Activated T-cell treated with anti-CD3 and anti-CD28 coated beads, Interleukin-2, amount 50 U/mL, for 4 hours (primary cell): ENCODE results near the gene PDE4A. TPM values are rescaled to one million over a fixed set of nuclear protein-coding genes. Genes with fewer than 3 reads are reported as not detected.

Experiments used
- ATAC-seq, 2 donors: fragments of 200-7000 bp; cut with Tn5 transposase; one replicate each; pipeline ENCODE4 v1.10.0; 2021
- DNase-seq: peaks from one replicate; pipeline ENCODE4 v3.0.0-alpha.2; 2020
- H3K27me3 Mint-ChIP-seq: one replicate; pipeline ENCODE4 v1.8.0; 2021; ENCODE audit warnings: low read depth, mixed read lengths
- H3K36me3 Mint-ChIP-seq: one replicate; pipeline ENCODE4 v1.8.0; 2022; ENCODE audit warnings: mixed read lengths; ENCODE audit not compliant: insufficient read depth
- H3K4me1 Mint-ChIP-seq: one replicate; pipeline ENCODE4 v1.8.0; 2021; ENCODE audit warnings: low read depth, mixed read lengths
- H3K4me3 Mint-ChIP-seq: one replicate; pipeline ENCODE4 v1.8.0; 2021; ENCODE audit warnings: mild to moderate bottlenecking, moderate library complexity, mixed read lengths
- H3K9me3 Mint-ChIP-seq: one replicate; pipeline ENCODE4 v1.8.0; 2021; ENCODE audit warnings: mixed read lengths
- total RNA-seq, 3 donors: library from RNA; stranded (reverse); gene quantifications; one replicate each; pipeline ENCODE4 v1.2.1, GENCODE V29; 2021

The PDE4A gene
- total RNA-seq, 3 donors from 2014 or later = 4.0 to 4.8 (median 4.2) TPM

DNA sequence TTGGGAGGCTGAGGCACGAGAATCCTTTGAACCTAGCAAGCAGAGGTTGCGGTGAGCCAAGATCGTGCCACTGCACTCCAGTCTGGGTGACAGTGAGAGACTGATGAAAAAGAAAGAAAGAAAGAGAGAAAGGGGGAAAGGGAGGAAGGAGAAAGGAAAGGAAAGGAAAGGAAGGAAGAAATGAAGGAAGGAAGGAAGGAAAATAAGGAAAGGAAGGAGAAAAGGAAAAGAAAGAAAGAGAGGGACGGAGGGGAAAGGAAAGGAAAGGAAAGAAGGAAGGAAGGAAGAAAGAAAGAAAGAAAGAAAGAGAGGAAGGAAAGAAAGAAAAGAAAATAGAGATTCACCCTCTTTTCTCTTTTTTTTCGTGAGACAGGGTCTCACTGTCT lies 8.7 kb downstream of the PDE4A start:
- DNase-seq = no peak
- Mint-ChIP-seq H3K9me3 (no peaks in the 10 kb centered on the region), H3K4me1 (peaks cover 71% of the 10 kb centered on the region), H3K4me3 (no peak overlapping the region), H3K27me3 (peaks cover 34% of the 10 kb centered on the region), H3K36me3 (no peaks in the 10 kb centered on the region)
- no peak for ATAC-seq

DNA sequence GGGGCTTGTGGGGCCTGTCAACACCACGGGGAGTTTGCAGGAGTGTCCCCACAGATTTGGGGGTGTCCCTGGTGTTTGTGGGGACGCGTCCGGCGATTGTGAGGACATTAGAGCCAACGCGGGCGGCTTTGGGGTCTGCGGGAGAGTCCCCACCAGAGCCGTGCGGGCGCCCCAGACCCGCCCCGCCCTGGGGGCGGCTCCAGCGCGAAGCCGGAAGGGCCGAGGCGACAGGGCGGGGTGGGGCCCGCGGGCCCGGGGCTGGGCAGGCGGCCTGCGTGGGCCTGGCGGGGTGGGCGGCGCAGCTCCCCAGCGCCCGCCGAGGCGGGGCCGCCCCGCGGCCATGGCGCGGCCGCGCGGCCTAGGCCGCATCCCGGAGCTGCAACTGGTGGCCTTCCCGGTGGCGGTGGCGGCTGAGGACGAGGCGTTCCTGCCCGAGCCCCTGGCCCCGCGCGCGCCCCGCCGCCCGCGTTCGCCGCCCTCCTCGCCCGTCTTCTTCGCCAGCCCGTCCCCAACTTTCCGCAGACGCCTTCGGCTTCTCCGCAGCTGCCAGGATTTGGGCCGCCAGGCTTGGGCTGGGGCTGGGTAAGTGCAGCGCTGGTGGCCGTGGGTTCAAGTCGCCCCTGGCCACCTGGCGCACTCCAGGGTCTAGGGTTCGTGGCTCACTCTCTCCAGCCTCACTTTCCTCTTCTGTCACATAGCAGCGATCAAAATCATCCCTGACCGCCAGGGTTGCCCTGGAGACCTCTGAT lies 10.3 kb downstream of the PDE4A start:
- peak overlapping the region; percentile 82 for H3K4me3 Mint-ChIP-seq
- H3K27me3 Mint-ChIP-seq = peaks cover 27% of the 10 kb centered on the region
- ATAC-seq (no peak), DNase-seq (no peak)
- H3K36me3 Mint-ChIP-seq = no peaks in the 10 kb centered on the region
- no peaks in the 10 kb centered on the region for H3K9me3 Mint-ChIP-seq
- peaks cover 58% of the 10 kb centered on the region for H3K4me1 Mint-ChIP-seq

DNA sequence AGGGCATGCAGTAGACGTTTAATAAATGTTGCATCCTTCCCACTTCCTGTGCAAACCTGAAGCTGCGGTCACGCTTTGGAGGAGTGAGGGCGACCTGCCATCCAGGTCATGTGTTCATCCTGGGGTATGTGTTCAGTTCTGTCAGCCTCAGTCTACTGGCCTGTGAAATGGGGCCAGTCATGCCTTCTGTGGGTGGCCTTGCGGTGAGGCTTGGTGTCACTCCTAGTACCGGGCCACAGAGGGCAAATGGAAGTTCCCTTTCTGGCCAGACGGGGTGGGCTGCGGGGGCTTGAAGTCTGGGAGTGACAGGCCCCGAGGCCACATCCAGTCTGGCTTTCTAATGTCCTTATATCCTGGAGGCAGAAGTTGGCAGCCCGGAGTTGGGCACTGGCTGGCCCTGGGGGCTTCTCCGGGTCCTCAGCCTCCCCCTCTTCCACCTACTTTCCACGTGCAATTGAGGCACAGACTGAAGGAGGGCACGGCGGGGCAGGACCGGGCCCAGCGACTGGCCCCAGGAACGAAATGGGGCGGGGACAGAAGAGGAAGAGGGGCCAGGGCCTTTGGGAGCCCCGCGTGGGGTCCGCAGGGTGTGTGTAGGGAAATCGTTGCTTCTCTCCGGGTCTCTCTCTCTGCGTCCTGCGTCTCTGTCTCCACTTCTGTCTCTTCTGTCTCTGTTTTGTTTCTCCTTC lies 11.1 kb downstream of the PDE4A start:
- H3K36me3 Mint-ChIP-seq = no peaks in the 10 kb centered on the region
- H3K4me1 Mint-ChIP-seq = peaks cover 54% of the 10 kb centered on the region
- no peaks in the 10 kb centered on the region for H3K9me3 Mint-ChIP-seq
- peak overlapping the region; percentile 82 for H3K4me3 Mint-ChIP-seq
- DNase-seq = no peak
- peaks cover 27% of the 10 kb centered on the region for H3K27me3 Mint-ChIP-seq
- peak in 1 of 2 donors; percentile 8 for ATAC-seq

DNA sequence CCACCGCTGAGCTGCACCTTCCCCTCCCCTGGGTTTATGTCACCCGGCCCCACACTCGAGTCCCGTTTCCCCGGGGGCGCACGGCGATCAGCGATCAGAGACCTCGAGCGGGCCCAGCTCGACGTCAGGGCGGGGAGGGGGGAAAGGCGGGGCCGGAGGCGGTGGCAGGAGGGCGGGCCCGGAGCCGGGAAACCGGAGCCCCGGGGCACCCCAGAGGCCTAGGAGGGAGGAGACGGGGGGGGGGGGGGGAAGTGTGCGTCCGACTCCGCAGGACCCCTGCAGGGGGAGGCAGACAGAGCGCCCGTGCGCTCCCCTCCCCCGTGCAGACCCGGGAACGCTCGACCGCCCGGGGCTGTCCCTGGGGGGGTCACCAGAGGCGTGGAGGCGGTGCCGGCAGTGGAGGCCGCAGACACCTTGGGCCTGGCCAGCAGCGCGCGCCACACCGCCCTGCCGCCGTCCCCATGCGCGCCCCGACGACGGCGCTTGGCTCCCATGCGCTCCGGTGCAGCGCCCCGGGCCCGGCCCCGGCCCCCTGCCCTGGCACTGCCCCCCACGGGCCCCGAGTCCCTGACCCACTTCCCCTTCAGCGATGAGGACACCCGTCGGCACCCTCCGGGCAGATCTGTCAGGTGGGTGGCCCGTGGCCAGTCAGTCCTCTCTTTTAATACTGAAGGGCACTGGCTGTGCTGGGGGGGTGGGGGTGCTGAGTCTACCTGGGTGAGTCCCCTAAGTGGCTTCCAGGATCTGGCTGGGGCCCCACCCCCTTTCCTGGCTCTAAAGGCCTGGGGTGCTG lies 11.8 kb downstream of the PDE4A start:
- peak; percentile 58 for DNase-seq
- Mint-ChIP-seq H3K4me1 (peaks cover 52% of the 10 kb centered on the region), H3K27me3 (peaks cover 27% of the 10 kb centered on the region), H3K9me3 (no peaks in the 10 kb centered on the region), H3K4me3 (peak overlapping the region; percentile 82), H3K36me3 (no peaks in the 10 kb centered on the region)
- peak; percentile 49 to 63 for ATAC-seq

DNA sequence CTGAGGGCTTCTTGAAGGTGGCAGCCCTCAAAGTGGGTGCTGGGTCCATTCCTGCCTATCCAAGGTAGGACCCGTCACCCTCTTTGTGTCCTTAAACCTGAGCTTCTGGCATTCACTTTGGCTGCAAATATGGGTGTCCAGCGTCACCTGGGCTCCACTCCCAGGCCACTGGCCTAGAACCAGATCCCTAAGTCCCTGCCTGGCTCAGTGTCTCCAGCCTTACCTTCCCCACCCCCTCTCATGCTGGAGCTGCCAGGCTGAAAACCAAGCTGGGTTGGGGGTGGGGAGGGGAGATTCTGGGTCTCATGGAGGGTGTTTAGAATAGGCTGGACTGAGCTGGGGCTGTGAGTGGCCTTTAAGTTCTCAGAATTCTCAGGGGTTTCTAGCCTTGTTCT lies 12.4 kb downstream of the PDE4A start:
- H3K27me3 Mint-ChIP-seq = peaks cover 27% of the 10 kb centered on the region
- no peak for ATAC-seq
- H3K9me3 Mint-ChIP-seq = no peaks in the 10 kb centered on the region
- peak overlapping the region; percentile 38 for H3K4me3 Mint-ChIP-seq
- no peaks in the 10 kb centered on the region for H3K36me3 Mint-ChIP-seq
- peaks cover 46% of the 10 kb centered on the region for H3K4me1 Mint-ChIP-seq
- DNase-seq = no peak

DNA sequence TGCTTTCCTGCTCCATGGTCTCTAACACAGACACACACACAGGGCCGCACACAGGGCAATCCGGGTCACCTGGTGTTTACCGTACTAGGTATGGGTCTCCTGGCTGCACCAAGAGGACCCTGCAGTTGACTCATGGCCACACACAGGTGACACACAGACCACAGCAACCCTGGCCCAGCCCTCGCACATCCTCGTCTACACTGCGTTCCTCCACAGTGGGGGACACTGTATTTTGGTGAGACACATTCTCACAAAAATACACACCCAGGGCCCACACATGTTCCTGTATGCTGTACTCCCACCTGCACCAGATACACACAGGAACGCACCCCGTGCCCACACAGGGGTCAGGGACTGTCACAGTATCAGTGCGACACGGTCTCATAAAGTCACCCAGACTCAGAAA lies 12.8 kb downstream of the PDE4A start:
- H3K4me3 Mint-ChIP-seq = peak overlapping the region; percentile 38
- H3K4me1 Mint-ChIP-seq = peaks cover 42% of the 10 kb centered on the region
- ATAC-seq = peak in 1 of 2 donors; percentile 18
- no peaks in the 10 kb centered on the region for H3K9me3 Mint-ChIP-seq
- peaks cover 26% of the 10 kb centered on the region for H3K27me3 Mint-ChIP-seq
- no peak for DNase-seq
- H3K36me3 Mint-ChIP-seq = no peaks in the 10 kb centered on the region

DNA sequence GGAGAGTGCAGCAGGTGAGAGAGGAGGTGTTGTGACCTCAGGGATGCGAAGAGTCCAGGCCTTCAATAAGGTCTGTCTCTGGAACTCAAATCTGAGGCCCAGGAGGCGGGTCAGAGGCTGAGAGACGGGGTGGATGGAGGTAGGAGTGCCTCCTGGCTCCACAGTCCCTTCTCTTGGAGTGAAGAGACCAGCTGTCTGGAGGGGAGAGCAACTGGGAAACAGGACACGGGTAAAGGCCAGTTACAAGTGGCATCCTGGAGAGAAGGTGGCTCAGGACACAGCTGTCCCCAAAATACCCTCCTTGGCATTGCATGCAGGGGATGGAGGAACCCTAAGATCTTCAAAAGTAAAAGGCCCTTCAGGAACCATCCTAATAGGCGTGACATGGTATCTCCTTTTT lies 19.2 kb downstream of the PDE4A start:
- Mint-ChIP-seq H3K36me3 (no peaks in the 10 kb centered on the region), H3K4me3 (no peak overlapping the region), H3K27me3 (no peaks in the 10 kb centered on the region), H3K9me3 (no peaks in the 10 kb centered on the region), H3K4me1 (no peaks in the 10 kb centered on the region)
- DNase-seq = no peak
- no peak for ATAC-seq

DNA sequence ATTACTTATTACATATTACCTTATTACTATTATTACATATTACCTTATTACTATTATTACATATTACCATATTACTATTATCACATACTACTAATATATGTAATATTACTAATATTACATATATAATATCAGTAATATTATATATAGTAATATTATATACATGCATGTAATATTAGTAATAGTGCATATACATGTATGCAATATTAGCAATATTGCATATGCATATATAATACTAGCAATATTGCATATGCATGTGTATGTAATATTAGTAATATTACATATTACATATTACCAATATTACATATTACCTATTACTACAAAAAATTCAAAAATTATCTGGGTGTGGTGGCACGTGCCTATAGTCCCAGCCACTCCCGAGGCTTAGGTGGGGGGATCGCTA lies 22.4 kb downstream of the PDE4A start:
- H3K4me1 Mint-ChIP-seq = no peaks in the 10 kb centered on the region
- no peaks in the 10 kb centered on the region for H3K27me3 Mint-ChIP-seq
- peaks cover 1% of the 10 kb centered on the region for H3K36me3 Mint-ChIP-seq
- DNase-seq (no peak), ATAC-seq (no peak)
- H3K9me3 Mint-ChIP-seq = no peaks in the 10 kb centered on the region
- no peak overlapping the region for H3K4me3 Mint-ChIP-seq

DNA sequence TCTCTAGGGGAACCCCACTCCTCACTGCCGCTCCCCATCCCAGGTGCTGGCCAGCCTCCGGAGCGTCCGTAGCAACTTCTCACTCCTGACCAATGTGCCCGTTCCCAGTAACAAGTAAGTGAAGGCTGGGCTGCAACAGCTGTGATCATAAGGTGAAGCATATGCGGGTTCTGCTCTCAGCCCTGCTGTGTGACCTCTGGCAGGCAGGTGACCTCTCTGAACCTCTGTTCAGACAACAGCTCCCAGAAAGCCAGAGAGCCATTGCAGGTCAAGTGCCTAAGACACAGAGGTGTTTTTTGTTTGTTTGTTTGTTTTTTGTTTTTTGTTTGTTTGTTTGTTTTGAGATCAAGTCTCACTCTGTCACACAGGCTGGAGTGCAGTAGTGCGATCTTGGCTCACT lies 28.7 kb downstream of the PDE4A start:
- DNase-seq (no peak), ATAC-seq (no peak)

DNA sequence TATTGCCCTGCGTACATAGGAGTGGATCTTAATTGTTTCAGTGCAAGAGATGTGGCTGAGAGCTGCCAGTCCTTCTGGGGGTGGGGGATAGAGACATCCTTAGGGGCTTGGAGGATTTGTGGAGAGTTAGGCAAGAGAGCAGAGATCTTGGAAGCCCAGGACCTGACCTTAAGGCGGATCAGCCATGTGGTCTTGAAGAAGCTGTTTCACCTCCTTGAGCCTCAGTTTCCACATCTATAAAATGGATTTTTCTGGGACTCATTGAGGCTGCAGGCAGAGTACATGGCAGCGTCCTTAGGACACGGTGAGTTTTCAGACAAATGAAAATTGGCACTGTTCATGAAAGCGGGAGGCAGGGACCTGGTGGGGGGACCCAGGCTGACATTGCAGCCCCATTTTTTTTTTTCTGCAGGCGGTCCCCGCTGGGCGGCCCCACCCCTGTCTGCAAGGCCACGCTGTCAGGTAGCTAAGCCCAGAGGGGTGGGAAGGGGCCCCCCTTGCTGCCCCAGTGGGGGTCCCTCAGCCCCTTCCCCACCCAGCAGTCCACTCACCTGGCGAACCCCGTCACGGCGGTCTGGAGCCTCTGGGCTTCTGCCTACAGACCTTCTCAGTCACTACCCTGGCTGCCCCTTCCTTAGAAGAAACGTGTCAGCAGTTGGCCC lies 30.0 kb downstream of the PDE4A start:
- H3K9me3 Mint-ChIP-seq = no peaks in the 10 kb centered on the region
- H3K36me3 Mint-ChIP-seq = peaks cover 2% of the 10 kb centered on the region
- no peak overlapping the region for H3K4me3 Mint-ChIP-seq
- no peak for ATAC-seq
- H3K27me3 Mint-ChIP-seq = no peaks in the 10 kb centered on the region
- DNase-seq = no peak
- H3K4me1 Mint-ChIP-seq = peaks cover 2% of the 10 kb centered on the region

More for the DNA sequence above, 28.7 kb downstream of the PDE4A start:
- H3K27me3 Mint-ChIP-seq = no peaks in the 10 kb centered on the region
- H3K36me3 Mint-ChIP-seq = peaks cover 2% of the 10 kb centered on the region
- peaks cover 2% of the 10 kb centered on the region for H3K4me1 Mint-ChIP-seq
- no peak overlapping the region for H3K4me3 Mint-ChIP-seq
- no peaks in the 10 kb centered on the region for H3K9me3 Mint-ChIP-seq

DNA sequence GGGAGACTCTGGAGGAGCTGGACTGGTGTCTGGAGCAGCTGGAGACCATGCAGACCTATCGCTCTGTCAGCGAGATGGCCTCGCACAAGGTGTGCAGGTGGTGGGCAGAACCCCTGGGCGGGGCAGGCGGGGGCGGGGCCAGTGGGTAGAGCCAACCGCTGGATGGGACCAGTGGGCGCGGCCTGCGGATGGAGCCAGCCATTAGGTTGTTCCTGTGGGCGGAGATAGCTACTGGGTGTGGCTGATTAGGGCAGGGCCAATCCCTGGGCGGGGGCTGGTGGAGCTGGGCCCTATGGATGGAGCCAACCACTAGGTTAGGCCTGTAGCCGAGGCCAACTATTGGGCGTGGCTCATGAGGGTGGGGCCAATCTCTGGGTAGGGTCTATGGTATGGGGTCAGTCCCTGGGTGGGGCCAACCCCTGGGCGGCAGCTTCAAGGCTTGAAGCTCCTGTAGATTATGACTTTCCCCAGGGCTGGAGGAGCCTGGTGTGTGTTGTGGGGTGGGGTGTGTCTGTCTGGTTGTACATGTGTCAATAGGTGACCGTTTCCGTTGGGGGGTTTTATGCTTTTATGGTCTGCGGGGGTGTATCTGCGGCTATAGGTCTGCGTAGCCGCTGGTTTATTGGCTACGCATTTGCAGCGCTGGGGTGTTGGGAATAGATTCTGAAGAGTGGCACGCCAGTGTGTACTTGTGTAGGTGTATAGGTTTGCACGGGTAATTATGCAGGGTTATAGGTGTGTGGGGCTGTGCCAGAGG lies 30.7 kb downstream of the PDE4A start:
- no peak for DNase-seq
- Mint-ChIP-seq H3K4me3 (no peak overlapping the region), H3K36me3 (peaks cover 2% of the 10 kb centered on the region), H3K9me3 (no peaks in the 10 kb centered on the region), H3K4me1 (peaks cover 2% of the 10 kb centered on the region), H3K27me3 (no peaks in the 10 kb centered on the region)
- ATAC-seq = peak in 1 of 2 donors; percentile 27

DNA sequence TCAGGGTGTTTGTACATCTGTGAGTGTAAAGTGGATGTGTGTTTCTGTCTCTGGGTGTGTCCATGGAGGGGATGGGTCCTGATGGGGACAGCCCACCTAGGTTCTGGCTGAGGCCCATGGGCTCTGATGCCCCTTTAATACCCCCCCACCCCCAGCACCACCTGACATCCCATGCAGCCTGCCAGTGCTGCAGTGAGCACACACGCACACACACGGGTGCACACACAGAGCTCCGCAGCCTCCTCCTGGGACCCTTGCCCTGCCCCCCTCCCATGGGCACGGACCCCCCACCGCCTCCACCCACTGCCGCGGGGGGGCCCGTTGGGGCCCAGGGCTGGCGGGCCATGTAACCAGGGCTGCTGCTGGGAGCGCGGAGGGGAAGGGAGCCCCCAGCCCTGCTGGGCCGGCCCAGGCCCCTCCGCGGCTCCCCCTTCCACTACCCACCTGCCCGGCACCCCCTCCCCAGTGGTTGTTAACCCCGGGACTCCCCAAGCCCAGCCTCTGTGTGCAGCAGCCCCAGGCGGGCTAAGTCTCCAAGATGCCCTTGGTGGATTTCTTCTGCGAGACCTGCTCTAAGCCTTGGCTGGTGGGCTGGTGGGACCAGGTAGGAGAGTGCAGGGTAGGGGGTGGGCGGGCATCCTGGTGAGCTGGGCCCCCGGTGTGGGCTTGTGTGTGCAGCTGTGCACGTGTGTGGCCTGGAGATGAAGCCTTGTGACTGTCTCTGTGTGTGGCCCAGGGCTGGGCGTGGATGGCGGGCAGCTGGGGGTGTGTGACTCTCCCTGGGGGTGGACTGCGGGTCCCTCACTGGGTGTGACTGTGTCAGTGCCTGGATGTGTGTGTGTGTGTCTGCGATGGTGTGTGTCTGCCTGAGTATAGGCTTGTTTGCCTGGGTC lies 32.6 kb downstream of the PDE4A start:
- ATAC-seq (no peak), DNase-seq (no peak)
- Mint-ChIP-seq H3K4me3 (no peak overlapping the region), H3K9me3 (no peaks in the 10 kb centered on the region), H3K4me1 (peaks cover 2% of the 10 kb centered on the region), H3K36me3 (no peaks in the 10 kb centered on the region), H3K27me3 (no peaks in the 10 kb centered on the region)

DNA sequence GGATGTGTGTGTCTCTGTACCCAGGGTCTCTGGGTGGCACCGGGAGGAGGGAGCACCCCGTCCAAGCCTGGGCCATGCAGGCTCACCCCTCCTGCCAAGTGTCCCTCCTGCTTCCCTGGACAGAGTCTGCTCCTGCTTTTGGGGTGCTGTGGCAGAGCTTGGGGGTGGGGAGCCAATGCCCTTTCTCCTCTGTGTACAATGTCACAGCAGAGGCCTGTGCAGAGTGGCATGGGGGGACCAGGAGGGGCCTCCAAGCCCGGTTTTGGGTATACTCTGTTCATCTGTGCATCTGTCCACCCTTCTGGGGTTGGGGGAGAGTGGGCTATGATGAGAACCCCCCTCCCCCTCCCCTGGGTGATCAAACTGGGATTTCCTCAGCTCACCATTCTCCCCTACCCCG lies 33.5 kb downstream of the PDE4A start:
- DNase-seq (no peak), ATAC-seq (no peak)
- H3K9me3 Mint-ChIP-seq = no peaks in the 10 kb centered on the region
- peaks cover 2% of the 10 kb centered on the region for H3K4me1 Mint-ChIP-seq
- H3K27me3 Mint-ChIP-seq = no peaks in the 10 kb centered on the region
- H3K4me3 Mint-ChIP-seq = no peak overlapping the region
- H3K36me3 Mint-ChIP-seq = no peaks in the 10 kb centered on the region
